ENCODE data around the gene EMP3. TPM values are rescaled to one million over a fixed set of nuclear protein-coding genes. Genes with fewer than 3 reads are reported as not detected.

The EMP3 gene
- total RNA-seq, 2 experiments from 2014 or later: 166 to 195 TPM

- Mint-ChIP-seq H3K4me1 (no peaks in the 10 kb centered on the region), H3K36me3 (ENCODE audit: low read depth) (peaks cover 16% of the 10 kb centered on the region), H3K27me3 (no peaks in the 10 kb centered on the region), H3K27ac (no peak overlapping the region), H3K9me3 (ENCODE audit: low read depth) (no peaks in the 10 kb centered on the region), H3K4me3 (no peak overlapping the region)
- DNase-seq (no peak), ATAC-seq (no peak)
- ChIA-PET CTCF (no interaction called here), POLR2A (no interaction called here)
- intact Hi-C loops (cut with DNase I, micrococcal nuclease): no loop called here
Observed at GRCh38 chr19:48378194-48378570, 52.8 kb downstream of the EMP3 start.

- ChIA-PET POLR2A (no interaction called here), CTCF (no interaction called here)
- no peak for ATAC-seq
- no peak for DNase-seq
- H3K9me3 Mint-ChIP-seq (ENCODE audit: low read depth): no peaks in the 10 kb centered on the region
- no peak overlapping the region for H3K27ac Mint-ChIP-seq
- H3K4me1 Mint-ChIP-seq: no peaks in the 10 kb centered on the region
- no peaks in the 10 kb centered on the region for H3K27me3 Mint-ChIP-seq
- H3K4me3 Mint-ChIP-seq: no peak overlapping the region
- intact Hi-C loops (cut with DNase I, micrococcal nuclease): no loop called here
- H3K36me3 Mint-ChIP-seq (ENCODE audit: low read depth): peaks cover 23% of the 10 kb centered on the region
Observed at GRCh38 chr19:48379058-48379457, 53.7 kb downstream of the EMP3 start.

Other genes with a start within 250 kb of the EMP3 start
- 10 to 100 TPM; 11.5 to 12.4 TPM for gene PLA2G4C, start 214.7 kb upstream of the EMP3 start, total RNA-seq
- 100 to 1,000 TPM; 193 to 194 TPM for gene LIG1, start 155.2 kb upstream of the EMP3 start, total RNA-seq
- gene ZSWIM9, start 154.9 kb upstream of the EMP3 start, total RNA-seq: 10 to 100 TPM in 1 of 2 experiments, 1 to 10 TPM in 1; 7.4 to 10.9 TPM
- gene CARD8, start 69.6 kb upstream of the EMP3 start, total RNA-seq: 100 to 1,000 TPM; 109 to 118 TPM
- gene ZNF114, start 55.5 kb upstream of the EMP3 start, total RNA-seq: under 1 TPM in 1 of 2 experiments, not detected in 1; 0.12 TPM
- 10 to 100 TPM; 18.9 to 21.5 TPM for gene TMEM143, start 38.4 kb downstream of the EMP3 start, total RNA-seq
- gene SYNGR4, start 38.8 kb downstream of the EMP3 start, total RNA-seq: under 1 TPM in 1 of 2 experiments, not detected in 1; 0.25 TPM
- 10 to 100 TPM; 69.5 to 78.8 TPM for gene KDELR1, start 66.0 kb downstream of the EMP3 start, total RNA-seq
- under 1 TPM; 0.11 to 0.14 TPM for gene GRIN2D, start 68.1 kb downstream of the EMP3 start, total RNA-seq
- 10 to 100 TPM; 43.4 to 51.3 TPM for gene GRWD1, start 120.4 kb downstream of the EMP3 start, total RNA-seq
- 1 to 10 TPM in 1 of 2 experiments, under 1 TPM in 1; 0.86 to 1.1 TPM for gene KCNJ14, start 130.0 kb downstream of the EMP3 start, total RNA-seq
- 10 to 100 TPM; 22.5 to 24.2 TPM for gene CYTH2, start 143.8 kb downstream of the EMP3 start, total RNA-seq
- gene LMTK3, start 186.3 kb downstream of the EMP3 start, total RNA-seq: 1 to 10 TPM; 3.9 to 4.5 TPM
- gene SULT2B1, start 226.6 kb downstream of the EMP3 start, total RNA-seq: not detected